NCI-H2029 treated with DMSO at 0.1 percent for 48 hours (cell line): ENCODE data around the gene PRKX.
"Not testable (repeated sequence)": the region's sequence is repeated elsewhere in the genome, so short reads cannot be mapped to it uniquely, and the experiment has no call there.

Source experiments
- DNase-seq: peaks from one replicate; lab custom pipeline; 2025; lab: John Stamatoyannopoulos, UW

The PRKX gene

GRCh38 chrX:3577551-3577950, 135.9 kb downstream of the PRKX start:
- no peak for DNase-seq

DNA sequence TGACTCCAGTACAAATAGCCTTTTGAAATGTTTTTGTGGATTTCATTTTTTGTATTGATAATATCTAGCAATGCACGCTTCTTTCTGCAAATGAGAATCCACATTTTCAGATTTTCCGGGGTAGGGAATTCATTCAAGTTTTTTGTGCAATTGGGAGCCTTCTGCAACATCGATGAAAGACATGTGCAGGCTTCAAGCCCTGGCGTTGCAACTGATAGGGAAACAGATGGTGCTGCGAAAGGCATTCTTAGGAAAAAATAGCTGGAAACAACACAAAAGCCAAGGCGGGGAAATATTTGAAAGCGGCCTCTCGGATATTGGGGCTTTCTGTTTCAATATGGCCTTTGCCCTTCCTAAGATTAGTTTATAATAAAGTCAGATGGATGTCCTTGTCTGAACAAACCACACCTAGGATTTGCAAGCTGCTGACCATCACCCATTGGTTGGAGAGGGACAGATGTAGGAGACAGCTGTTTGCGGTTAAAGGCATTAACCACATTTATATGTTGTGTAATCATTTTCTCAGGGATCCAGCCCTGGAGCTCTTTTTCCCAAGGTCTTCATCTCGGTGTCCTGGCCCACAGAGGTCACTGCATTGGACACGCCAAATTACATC, 136.5 kb downstream of the PRKX start:
- DNase-seq: no peak

DNA sequence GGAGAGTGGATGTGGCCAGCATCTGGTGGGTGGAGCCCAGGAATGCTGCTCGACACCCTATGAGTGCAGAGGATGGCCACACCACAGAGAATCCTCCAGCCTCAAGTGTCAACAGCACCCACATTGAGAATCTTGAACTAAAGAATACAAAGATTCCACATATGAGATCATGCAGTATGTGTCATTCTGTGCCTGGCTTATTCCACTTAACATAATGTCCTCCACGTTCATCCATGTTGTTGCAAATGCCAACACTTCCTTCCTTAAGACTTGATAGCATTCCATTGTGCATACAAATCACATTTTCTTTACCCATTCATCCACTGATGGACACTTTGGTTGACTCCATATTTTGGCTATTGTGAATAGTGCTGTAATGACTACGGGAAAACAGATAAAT, 145.8 kb downstream of the PRKX start:
- no peak for DNase-seq

DNA sequence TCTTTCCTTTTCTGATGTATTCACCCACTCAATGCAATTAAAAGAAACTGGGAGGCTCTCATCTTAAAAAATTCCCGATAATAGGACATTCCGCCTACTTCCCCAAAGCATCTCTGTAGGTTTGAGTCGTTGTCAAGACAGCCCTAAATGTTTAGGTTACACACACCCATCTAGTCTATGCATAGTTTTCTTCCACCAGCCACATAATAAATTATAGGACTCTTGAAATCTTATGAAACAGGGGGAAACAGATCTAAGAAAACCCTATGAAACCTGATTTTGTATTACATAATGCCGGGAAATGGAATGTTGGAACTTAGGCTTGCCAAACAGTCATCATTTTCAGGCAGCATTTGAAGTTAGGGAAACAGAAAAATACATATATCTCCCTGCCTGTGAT, 150.0 kb downstream of the PRKX start:
- no peak for DNase-seq

- DNase-seq: not testable (repeated sequence)
These were observed 153.4 kb downstream of the PRKX start for GRCh38 chrX:3560010-3560409.
